ENCODE results near the gene BANF2. TPM values are rescaled to one million over a fixed set of nuclear protein-coding genes. Genes with fewer than 3 reads are reported as not detected.

BANF2 gene
- total RNA-seq, 1 experiment from 2014 or later: not detected

- no CpG with 5 or more reads among the region's 3 CpGs for WGBS (ENCODE audit: extremely low coverage, insufficient read length, low lambda C conversion rate)
- peaks cover under 1% of the 10 kb centered on the region in 2 experiments; a peak in 1 of 5 replicates for H3K9me3 Mint-ChIP-seq
These were observed 72.2 kb downstream of the BANF2 start for GRCh38 chr20:17772005-17772343.

More at GRCh38 chr20:17772005-17772343, 72.2 kb downstream of the BANF2 start:
- H3T11ph ChIP-seq (ENCODE audit: low read length): no peak overlapping the region
- Mint-ChIP-seq H3K36me3 (ENCODE audit: insufficient read depth in 1 of 3, low read depth in 3 of 3) (peaks cover 0 to 2% (median 0%) of the 10 kb centered on the region in 3 experiments; a peak in 3 of 7 replicates), H3K27me3 (ENCODE audit: low read depth) (peaks cover 6% of the 10 kb centered on the region), H3K4me1 (peaks cover 9 to 12% of the 10 kb centered on the region in 2 experiments), H3K27ac (no peak overlapping the region), H3K4me3 (no peak overlapping the region; a peak in 1 of 5 replicates)
- H3K56ac ChIP-seq (ENCODE audit: insufficient read length, low read depth, low read length): no peak overlapping the region
- no peak overlapping the region for H2AFZ ChIP-seq (ENCODE audit: low read length)
- no peaks in the 10 kb centered on the region for H3K23me2 ChIP-seq (ENCODE audit: insufficient read length, low read depth, low read length, poor library complexity, severe bottlenecking)
- H3K79me1 ChIP-seq (ENCODE audit: insufficient read depth, low read depth, low read length, poor library complexity, severe bottlenecking): no peaks in the 10 kb centered on the region
- H2BK20ac ChIP-seq (ENCODE audit: low read depth, low read length, poor library complexity, severe bottlenecking): no peak overlapping the region
- no peak overlapping the region for H3K27ac ChIP-seq (ENCODE audit: insufficient read length, low read depth, low read length)
- no peak for DNase-seq
- H2AK5ac ChIP-seq (ENCODE audit: insufficient read length, low read length): no peak overlapping the region
- H3K4ac ChIP-seq (ENCODE audit: low read depth, low read length): no peak overlapping the region
- no peak overlapping the region for H2BK5ac ChIP-seq (ENCODE audit: insufficient read length, low read length)
- H4K20me1 ChIP-seq (ENCODE audit: control insufficient read depth, insufficient read depth, insufficient read length): no peaks in the 10 kb centered on the region
- H3K23ac ChIP-seq (ENCODE audit: insufficient read length, low read depth, low read length): no peak overlapping the region
- no peak overlapping the region for H3K18ac ChIP-seq (ENCODE audit: insufficient read length, low read depth, low read length)
- H3K9ac ChIP-seq (ENCODE audit: extremely low read depth, insufficient read length, low read length): no peak overlapping the region
- TF ChIP-seq CTCF (conservative IDR thresholded peaks at IDR 0.05): no peak
- no peaks in the 10 kb centered on the region for H3K79me2 ChIP-seq (ENCODE audit: insufficient read depth, low read length)
- H4K91ac ChIP-seq (ENCODE audit: insufficient read length, low read depth, low read length): no peak overlapping the region
- no peak overlapping the region for H3K4me2 ChIP-seq (ENCODE audit: insufficient read depth, insufficient read length, low read length)
- H4K8ac ChIP-seq (replicated peaks; ENCODE audit: insufficient read length, low read depth, low read length): no peak overlapping the region
- H3K9me3 ChIP-seq (ENCODE audit: control insufficient read depth, low read depth, low read length): no peaks in the 10 kb centered on the region
- no peak overlapping the region for H2BK120ac ChIP-seq (ENCODE audit: low read depth, low read length, poor library complexity, severe bottlenecking)
- H3K14ac ChIP-seq (ENCODE audit: insufficient read depth, low read length): no peak overlapping the region
- no peak overlapping the region for H4K5ac ChIP-seq (ENCODE audit: insufficient read length, low read depth, low read length)
- H2BK15ac ChIP-seq (ENCODE audit: low read depth, low read length): no peak overlapping the region
- no peaks in the 10 kb centered on the region for H3K4me1 ChIP-seq (ENCODE audit: insufficient read depth, low read length)
- no peaks in the 10 kb centered on the region for H3K27me3 ChIP-seq (ENCODE audit: insufficient read depth, low read length)
- no peak overlapping the region for H2BK12ac ChIP-seq (ENCODE audit: insufficient read length, low read depth, low read length)
